B cell (primary cell): ENCODE measurements around the gene HIBADH. TPM values are rescaled to one million over a fixed set of nuclear protein-coding genes. Genes with fewer than 3 reads are reported as not detected.

Experiments
- ATAC-seq: fragments of 200-7000 bp; cut with Tn5 transposase; one replicate; pipeline ENCODE4 v1.10.0; 2021; ENCODE audit warnings: low read depth, mild to moderate bottlenecking, moderate number of reproducible peaks, moderate library complexity
- CTCF ChIA-PET: fragments of 350-600 bp; sonication (Branson Sonifier 250); formaldehyde crosslinking; loops from one replicate; lab custom pipeline; 2021; ENCODE audit warnings: antibody characterized with exemption, inconsistent platforms; lab: Charles Lee
- POLR2A ChIA-PET: fragments of 350-600 bp; sonication (Branson Sonifier 250); formaldehyde crosslinking; loops from one replicate; lab custom pipeline; 2021; ENCODE audit warnings: antibody characterized with exemption; lab: Charles Lee
- DNase-seq: peaks from one replicate; pipeline ENCODE4 v3.0.0; 2013
- H2AFZ ChIP-seq: 2 replicates; pipeline ENCODE4 v1.6.1; 2012; ENCODE audit warnings: mild to moderate bottlenecking, low read depth, low read length; ENCODE audit not compliant: insufficient read depth, poor library complexity, severe bottlenecking
- H3K27ac ChIP-seq, 2 donors: 1 replicate in 1 of 2; 2 replicates in 1 of 2; pipeline ENCODE4 v1.5.1; 2012 to 2013; ENCODE audit warnings: low read length in 2 of 2, mild to moderate bottlenecking in 2 of 2, moderate library complexity in 1 of 2
- H3K27me3 ChIP-seq, 4 experiments: fragments of 200-600 bp in 1 of 4; sonication (generic) in 1 of 4; replicated peaks in 1 of 4; 1 replicate in 2 of 4; 2 replicates in 2 of 4; pipeline versions ENCODE4 v1.6.1 to v1.7.0; 2013 to 2016; ENCODE audit warnings: low read length in 3 of 4, mild to moderate bottlenecking in 2 of 4, mixed read lengths in 1 of 4, moderate library complexity in 1 of 4; ENCODE audit not compliant: insufficient read depth in 4 of 4, control insufficient read depth in 3 of 4; ENCODE audit errors: control extremely low read depth in 1 of 4
- H3K36me3 ChIP-seq, 2 experiments: replicated peaks in 1 of 2; 1 replicate in 1 of 2; 2 replicates in 1 of 2; pipeline versions ENCODE4 v1.6.1 to v1.7.1; 2013; ENCODE audit warnings: low read length in 1 of 2; ENCODE audit not compliant: insufficient read depth in 2 of 2, control insufficient read depth in 1 of 2; ENCODE audit errors: control extremely low read depth in 1 of 2, extremely low read depth in 1 of 2
- H3K4me1 ChIP-seq, 2 donors: fragments of 200-600 bp in 1 of 2; sonication (generic) in 1 of 2; 1 replicate in 1 of 2; 2 replicates in 1 of 2; pipeline versions ENCODE4 v1.5.1 to v1.6.1; 2013 to 2017; ENCODE audit warnings: low read length in 2 of 2; ENCODE audit not compliant: control insufficient read depth in 2 of 2, insufficient read depth in 2 of 2
- H3K4me2 ChIP-seq: replicated peaks from 2 replicates; pipeline ENCODE3; 2012; ENCODE audit warnings: mild to moderate bottlenecking, low read depth, low read length; ENCODE audit not compliant: poor library complexity, severe bottlenecking
- H3K4me3 ChIP-seq, 5 experiments: fragments of 200-600 bp in 1 of 5; sonication (generic) in 1 of 5; 1 replicate in 3 of 5; 2 replicates in 2 of 5; pipeline versions ENCODE4 v1.5.1 to v1.7.0; 2011 to 2016; ENCODE audit warnings: low read length in 4 of 5, mild to moderate bottlenecking in 4 of 5, low read depth in 2 of 5, control low read depth in 1 of 5, moderate library complexity in 1 of 5; ENCODE audit not compliant: insufficient read depth in 1 of 5; ENCODE audit errors: control extremely low read depth in 1 of 5, extremely low read depth in 1 of 5
- H3K79me2 ChIP-seq: fragments of 200-600 bp; sonication (generic); one replicate; pipeline ENCODE4 v1.6.0; 2016; ENCODE audit warnings: low read length; ENCODE audit not compliant: control insufficient read depth, insufficient read depth
- H3K9ac ChIP-seq: fragments of 200-600 bp; sonication (generic); 2 replicates; pipeline ENCODE4 v1.6.1; 2017; ENCODE audit warnings: mild to moderate bottlenecking, low read length, moderate library complexity
- H3K9me3 ChIP-seq, 3 donors: one replicate each; pipeline versions ENCODE4 v1.6.1 to v1.7.1; 2013; ENCODE audit warnings: low read length in 2 of 3; ENCODE audit not compliant: control insufficient read depth in 2 of 3, insufficient read depth in 1 of 3; ENCODE audit errors: control extremely low read depth in 1 of 3
- H4K20me1 ChIP-seq: 2 replicates; pipeline ENCODE4 v1.6.0; 2012; ENCODE audit warnings: mild to moderate bottlenecking, low read length; ENCODE audit not compliant: insufficient read depth, control insufficient read depth, poor library complexity, severe bottlenecking
- H3K27ac Mint-ChIP-seq: one replicate; pipeline ENCODE4 v1.8.0; 2021; ENCODE audit warnings: mixed read lengths
- H3K27me3 Mint-ChIP-seq: one replicate; pipeline ENCODE4 v1.8.0; 2021; ENCODE audit warnings: mixed read lengths
- H3K4me1 Mint-ChIP-seq: one replicate; pipeline ENCODE4 v1.8.0; 2021; ENCODE audit warnings: mixed read lengths
- H3K4me3 Mint-ChIP-seq: one replicate; pipeline ENCODE4 v1.8.0; 2021; ENCODE audit warnings: mixed read lengths
- H3K9me3 Mint-ChIP-seq: one replicate; pipeline ENCODE4 v1.8.0; 2022; ENCODE audit warnings: mixed read lengths; ENCODE audit not compliant: insufficient read depth
- EZH2 ChIP-seq: IDR thresholded peaks from 2 replicates; pipeline ENCODE4 v1.6.1; 2012; ENCODE audit warnings: borderline replicate concordance, low read depth, mild to moderate bottlenecking, moderate library complexity, low read length; ENCODE audit not compliant: insufficient read depth, poor library complexity, severe bottlenecking
- WGBS: methylation state at CpG from one replicate; pipeline ENCODE4 v1.1.5; 2013; ENCODE audit warnings: missing lambda C conversion rate; ENCODE audit not compliant: insufficient coverage; 5-methylcytosine and 5-hydroxymethylcytosine counted together
- intact Hi-C: fragments of 100-400 bp; cut with micrococcal nuclease; formaldehyde crosslinking; loops from one replicate; pipeline ENCODE4 v1.10.0; 2022
- polyA plus RNA-seq: library from polyadenylated mRNA; depleted of rRNA; stranded (reverse); fragments of >200 nt; gene quantifications from 2 replicates; pipeline ENCODE4 v1.2.3, GENCODE V29; 2012
- total RNA-seq, 2 donors: library from RNA; stranded (reverse); fragments of 120-200 nt in 1 of 2; gene quantifications; 1 replicate in 1 of 2; 2 replicates in 1 of 2; pipeline versions ENCODE4 v1.2.3 to v1.2.4, GENCODE V29; 2013 to 2022
- TF ChIP-seq, protein P1 (sequence below): fragments of 200-600 bp; IDR thresholded peaks from one replicate; pipeline ENCODE4 v1.8.0; 2022; ENCODE audit warnings: antibody characterized with exemption, mild to moderate bottlenecking

The HIBADH gene
- total and polyA plus RNA-seq, 2 donors (not counting 1 experiment from before 2014, with no cell fraction given) = 6.9 to 14.1 TPM

DNA sequence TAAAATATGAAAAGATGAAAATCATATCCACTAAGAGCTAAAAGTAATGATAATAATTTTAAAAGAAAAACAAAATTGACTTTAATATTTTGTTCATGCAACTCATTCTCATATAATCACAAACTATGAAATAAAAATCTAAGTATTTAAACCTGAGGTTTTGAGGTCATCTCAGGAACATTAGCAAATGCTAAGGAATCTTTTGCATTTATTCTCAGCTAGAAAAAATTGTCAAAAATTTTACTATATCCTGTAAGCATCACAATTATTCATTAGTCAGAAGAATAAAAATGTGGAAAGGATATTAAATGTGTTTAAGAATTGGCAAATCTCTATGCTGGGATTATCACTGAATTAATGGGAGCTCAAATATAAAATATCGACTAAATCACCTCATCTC, 40.5 kb upstream of the HIBADH start:
- Mint-ChIP-seq H3K27ac (no peak overlapping the region), H3K4me1 (peaks cover 6% of the 10 kb centered on the region), H3K9me3 (no peaks in the 10 kb centered on the region), H3K4me3 (no peak overlapping the region), H3K27me3 (peaks cover 17% of the 10 kb centered on the region)
- TF ChIP-seq EZH2 = no peak
- TF ChIP-seq, protein P1, sequence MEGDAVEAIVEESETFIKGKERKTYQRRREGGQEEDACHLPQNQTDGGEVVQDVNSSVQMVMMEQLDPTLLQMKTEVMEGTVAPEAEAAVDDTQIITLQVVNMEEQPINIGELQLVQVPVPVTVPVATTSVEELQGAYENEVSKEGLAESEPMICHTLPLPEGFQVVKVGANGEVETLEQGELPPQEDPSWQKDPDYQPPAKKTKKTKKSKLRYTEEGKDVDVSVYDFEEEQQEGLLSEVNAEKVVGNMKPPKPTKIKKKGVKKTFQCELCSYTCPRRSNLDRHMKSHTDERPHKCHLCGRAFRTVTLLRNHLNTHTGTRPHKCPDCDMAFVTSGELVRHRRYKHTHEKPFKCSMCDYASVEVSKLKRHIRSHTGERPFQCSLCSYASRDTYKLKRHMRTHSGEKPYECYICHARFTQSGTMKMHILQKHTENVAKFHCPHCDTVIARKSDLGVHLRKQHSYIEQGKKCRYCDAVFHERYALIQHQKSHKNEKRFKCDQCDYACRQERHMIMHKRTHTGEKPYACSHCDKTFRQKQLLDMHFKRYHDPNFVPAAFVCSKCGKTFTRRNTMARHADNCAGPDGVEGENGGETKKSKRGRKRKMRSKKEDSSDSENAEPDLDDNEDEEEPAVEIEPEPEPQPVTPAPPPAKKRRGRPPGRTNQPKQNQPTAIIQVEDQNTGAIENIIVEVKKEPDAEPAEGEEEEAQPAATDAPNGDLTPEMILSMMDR = no peak
- ATAC-seq (no peak), DNase-seq (no peak)
- H3K9ac ChIP-seq = no peak overlapping the region
- intact Hi-C loops = no loop called here
- H3K4me3 ChIP-seq = no peak overlapping the region
- H4K20me1 ChIP-seq = no peaks in the 10 kb centered on the region
- peaks cover 0 to 5% (median 1%) of the 10 kb centered on the region in 4 experiments for H3K27me3 ChIP-seq
- no peak overlapping the region for H2AFZ ChIP-seq
- no peaks in the 10 kb centered on the region for H3K79me2 ChIP-seq
- no peak overlapping the region for H3K4me2 ChIP-seq
- ChIA-PET POLR2A (no interaction called here), CTCF (interaction anchor here (1.1 kb wide), 1 partner anchor 9 kb away, joined by 3 read pairs; no protein-coding TSS in a partner anchor)
- peaks cover 4 to 6% of the 10 kb centered on the region in 2 donors for H3K4me1 ChIP-seq
- WGBS = no CpG with 5 or more reads among the region's 1 CpG
- H3K9me3 ChIP-seq = no peaks in the 10 kb centered on the region
- no peaks in the 10 kb centered on the region for H3K36me3 ChIP-seq
- H3K27ac ChIP-seq = no peak overlapping the region

DNA sequence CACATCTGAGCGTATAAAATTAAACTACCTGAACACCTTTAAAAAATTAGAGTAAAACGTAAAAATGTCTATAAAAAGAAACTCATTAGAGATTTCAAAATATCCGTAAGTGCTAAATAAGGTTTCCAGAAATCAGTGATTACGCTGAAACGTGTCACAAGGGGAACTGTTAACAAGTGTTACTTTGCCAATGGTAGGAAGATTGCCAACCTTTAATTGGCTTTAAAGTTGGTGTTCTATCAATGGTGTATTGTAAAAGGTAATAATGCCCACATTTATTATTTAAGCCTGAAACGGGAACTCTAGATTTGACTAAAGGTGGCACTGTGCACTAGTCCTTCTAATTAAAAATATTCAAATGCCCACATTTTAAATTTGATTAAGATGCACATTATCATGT, 37.8 kb upstream of the HIBADH start:
- H3K27me3 ChIP-seq = peaks cover 0 to 5% (median 1%) of the 10 kb centered on the region in 4 experiments
- CTCF ChIA-PET = no interaction called here
- H3K4me1 ChIP-seq = peaks cover 14 to 15% of the 10 kb centered on the region in 2 donors
- POLR2A ChIA-PET = no interaction called here
- peaks cover 14% of the 10 kb centered on the region for H3K27me3 Mint-ChIP-seq
- H3K79me2 ChIP-seq = no peaks in the 10 kb centered on the region
- H3K4me1 Mint-ChIP-seq = peaks cover 16% of the 10 kb centered on the region
- H3K27ac ChIP-seq = no peak overlapping the region
- H3K9me3 ChIP-seq = no peaks in the 10 kb centered on the region
- intact Hi-C loops = no loop called here
- DNase-seq (no peak), ATAC-seq (no peak)
- no peak overlapping the region for H2AFZ ChIP-seq
- H3K4me3 Mint-ChIP-seq = no peak overlapping the region
- no peak for TF ChIP-seq EZH2
- TF ChIP-seq, protein P1 = no peak
- no peak overlapping the region for H3K9ac ChIP-seq
- H3K4me2 ChIP-seq = no peak overlapping the region
- WGBS = 95% methylated on average over 3 of the region's 6 CpGs
- H3K4me3 ChIP-seq = no peak overlapping the region
- H3K9me3 Mint-ChIP-seq = no peaks in the 10 kb centered on the region
- no peaks in the 10 kb centered on the region for H3K36me3 ChIP-seq
- no peak overlapping the region for H3K27ac Mint-ChIP-seq
- H4K20me1 ChIP-seq = no peaks in the 10 kb centered on the region
